RWPE2 (cell line): ENCODE measurements around the gene RGL1.

Source experiments
- ATAC-seq: fragments of 200-7000 bp; cut with Tn5 transposase; 3 replicates; pipeline ENCODE4 v1.9.1; 2021; ENCODE audit warnings: low read depth
- DNase-seq: peaks from one replicate; pipeline ENCODE4 v3.0.0-alpha.2; 2020; ENCODE audit warnings: low spot score
- H3K27ac ChIP-seq: fragments of 450-650 bp; 2 replicates; pipeline ENCODE4 v1.5.1; 2017; ENCODE audit warnings: mild to moderate bottlenecking; ENCODE audit not compliant: poor library complexity, severe bottlenecking
- H3K27me3 ChIP-seq: fragments of 250-450 bp; sonication (Bioruptor Pico); 2 replicates; pipeline ENCODE4 v1.5.1; 2021; ENCODE audit warnings: mild to moderate bottlenecking, moderate library complexity; ENCODE audit not compliant: insufficient read depth, poor library complexity, severe bottlenecking
- H3K36me3 ChIP-seq: fragments of 250-450 bp; sonication (Bioruptor Pico); 2 replicates; pipeline ENCODE4 v1.5.1; 2020; ENCODE audit warnings: low read depth, mild to moderate bottlenecking, moderate library complexity
- H3K4me1 ChIP-seq: fragments of 250-450 bp; sonication (Bioruptor Pico); 2 replicates; pipeline ENCODE4 v1.5.1; 2021; ENCODE audit warnings: mild to moderate bottlenecking, moderate library complexity; ENCODE audit not compliant: insufficient read depth, poor library complexity, severe bottlenecking
- H3K4me3 ChIP-seq: fragments of 250-450 bp; sonication (Bioruptor Pico); 2 replicates; pipeline ENCODE4 v1.5.1; 2021; ENCODE audit warnings: mild to moderate bottlenecking, moderate library complexity; ENCODE audit not compliant: severe bottlenecking
- H3K9me3 ChIP-seq: fragments of 250-450 bp; sonication (Bioruptor Pico); 2 replicates; pipeline ENCODE4 v1.5.1; 2021; ENCODE audit warnings: mild to moderate bottlenecking, moderate library complexity; ENCODE audit not compliant: severe bottlenecking
- CTCF ChIP-seq: fragments of 450-650 bp; IDR thresholded peaks from one replicate; pipeline ENCODE4 v1.5.1; 2017; ENCODE audit warnings: mild to moderate bottlenecking, moderate library complexity; ENCODE audit not compliant: poor library complexity, severe bottlenecking

The RGL1 gene

GRCh38 chr1:183934314-183934713, 129.4 kb downstream of the RGL1 start:
- no peaks in the 10 kb centered on the region for H3K27me3 ChIP-seq
- H3K9me3 ChIP-seq = no peaks in the 10 kb centered on the region
- no peaks in the 10 kb centered on the region for H3K36me3 ChIP-seq
- ATAC-seq (no peak), DNase-seq (no peak)
- TF ChIP-seq CTCF = no peak
- no peaks in the 10 kb centered on the region for H3K4me1 ChIP-seq
- H3K27ac ChIP-seq = no peak overlapping the region
- H3K4me3 ChIP-seq = no peak overlapping the region

- no peak overlapping the region for H3K27ac ChIP-seq
- no peaks in the 10 kb centered on the region for H3K4me1 ChIP-seq
- DNase-seq (no peak), ATAC-seq (no peak)
- no peaks in the 10 kb centered on the region for H3K9me3 ChIP-seq
- no peaks in the 10 kb centered on the region for H3K36me3 ChIP-seq
- H3K27me3 ChIP-seq = no peaks in the 10 kb centered on the region
- no peak overlapping the region for H3K4me3 ChIP-seq
- TF ChIP-seq CTCF = no peak
Measured at GRCh38 chr1:183936009-183936408, 131.1 kb downstream of the RGL1 start.

GRCh38 chr1:183936791-183937190, 131.9 kb downstream of the RGL1 start:
- no peaks in the 10 kb centered on the region for H3K27me3 ChIP-seq
- DNase-seq (no peak), ATAC-seq (no peak)
- H3K9me3 ChIP-seq = no peaks in the 10 kb centered on the region
- TF ChIP-seq CTCF = no peak
- H3K36me3 ChIP-seq = no peaks in the 10 kb centered on the region
- H3K4me3 ChIP-seq = no peak overlapping the region
- H3K4me1 ChIP-seq = no peaks in the 10 kb centered on the region
- H3K27ac ChIP-seq = no peak overlapping the region

- TF ChIP-seq CTCF = no peak
- H3K27ac ChIP-seq = no peak overlapping the region
- H3K4me3 ChIP-seq = no peak overlapping the region
- H3K9me3 ChIP-seq = no peaks in the 10 kb centered on the region
- ATAC-seq = no peak
- no peak for DNase-seq
- no peaks in the 10 kb centered on the region for H3K36me3 ChIP-seq
- no peaks in the 10 kb centered on the region for H3K4me1 ChIP-seq
- H3K27me3 ChIP-seq = no peaks in the 10 kb centered on the region
Measured at GRCh38 chr1:183937611-183938010, 132.7 kb downstream of the RGL1 start.

- no peak overlapping the region for H3K27ac ChIP-seq
- TF ChIP-seq CTCF = no peak
- DNase-seq = no peak
- no peak overlapping the region for H3K4me3 ChIP-seq
- no peaks in the 10 kb centered on the region for H3K27me3 ChIP-seq
- H3K4me1 ChIP-seq = no peaks in the 10 kb centered on the region
- ATAC-seq = no peak
- no peaks in the 10 kb centered on the region for H3K9me3 ChIP-seq
- H3K36me3 ChIP-seq = no peaks in the 10 kb centered on the region
Measured at GRCh38 chr1:183941001-183941400, 136.1 kb downstream of the RGL1 start.
